HL-60/S4 treated with retinoic acid at 250 ng/mL for 4 days and 3 days (cell line): ENCODE data around the gene WNT10A.

Experiments
- in situ Hi-C: fragments of 300-500 bp; cut with MboI; formaldehyde crosslinking; loops from 2 replicates; pipeline ENCODE4 v1.7.0; 2022; ENCODE audit warnings: low sequenced_read_pairs

WNT10A gene

GRCh38 chr2:218856896-218857243 lies 23.8 kb upstream of the WNT10A start:
- in situ Hi-C loops: no loop called here

DNA sequence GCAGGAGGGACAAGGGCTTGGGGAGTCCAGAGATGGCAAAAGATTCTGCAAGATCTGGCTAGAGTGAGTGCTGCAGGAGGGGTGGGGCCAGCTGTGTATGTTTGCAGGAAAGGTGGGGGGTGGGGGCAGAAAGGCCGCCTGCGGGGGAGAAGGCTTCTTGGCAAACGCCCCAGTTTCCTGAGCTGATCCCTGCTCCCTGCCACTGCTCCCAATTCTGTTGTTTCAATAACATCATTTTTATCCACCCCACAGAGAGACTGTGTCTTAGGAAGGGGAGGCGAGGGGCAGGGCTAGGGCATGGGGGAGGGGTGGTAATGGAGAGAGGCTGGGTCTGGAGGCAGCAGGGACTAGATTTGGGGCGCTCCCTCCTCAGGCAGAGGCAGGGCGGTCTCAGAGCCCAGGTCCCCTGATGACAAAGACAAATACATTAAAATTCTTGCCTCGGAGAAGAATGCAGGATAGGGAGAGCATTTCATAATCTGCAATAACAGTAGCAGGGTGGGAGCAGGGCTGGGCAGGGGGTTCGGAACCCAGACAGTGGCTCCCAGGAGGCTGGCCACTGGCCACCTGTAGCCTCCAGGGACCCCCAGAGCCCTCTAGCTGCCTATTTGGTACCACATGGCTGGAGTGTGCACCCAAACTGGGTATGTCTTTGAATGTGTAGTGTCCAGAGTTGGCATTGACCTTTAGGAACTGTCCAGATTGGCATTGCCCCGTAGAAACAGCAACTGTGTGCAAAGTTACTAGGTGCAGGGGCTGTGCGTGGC lies 23.1 kb upstream of the WNT10A start:
- in situ Hi-C loops: no loop called here

DNA sequence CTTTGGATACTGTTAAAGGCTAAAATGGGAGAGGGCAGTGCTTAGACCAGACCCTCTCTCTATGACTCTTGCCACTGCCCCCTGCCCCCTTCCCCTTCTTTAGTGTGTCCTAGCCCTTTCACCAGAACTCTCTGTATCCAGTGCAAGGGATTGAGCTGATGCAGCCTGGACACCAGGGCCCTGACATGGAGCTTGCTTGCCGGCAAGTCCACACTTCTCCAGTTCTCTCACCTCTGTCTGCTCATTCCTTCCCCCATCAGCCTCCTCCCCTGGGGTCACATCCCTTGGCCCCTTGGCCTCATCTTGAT lies 22.6 kb upstream of the WNT10A start:
- in situ Hi-C loops: no loop called here

- in situ Hi-C loops: no loop called here
Measured at GRCh38 chr2:218858671-218859555, 21.7 kb upstream of the WNT10A start.

GRCh38 chr2:218859556-218859987 lies 21.1 kb upstream of the WNT10A start, which contains the start of gene WNT6:
Gene WNT6, plus strand, starts transcription at chr2:218859805. Its CDS starts 233 bp downstream, at chr2:218860038.
- in situ Hi-C loops: no loop called here

DNA sequence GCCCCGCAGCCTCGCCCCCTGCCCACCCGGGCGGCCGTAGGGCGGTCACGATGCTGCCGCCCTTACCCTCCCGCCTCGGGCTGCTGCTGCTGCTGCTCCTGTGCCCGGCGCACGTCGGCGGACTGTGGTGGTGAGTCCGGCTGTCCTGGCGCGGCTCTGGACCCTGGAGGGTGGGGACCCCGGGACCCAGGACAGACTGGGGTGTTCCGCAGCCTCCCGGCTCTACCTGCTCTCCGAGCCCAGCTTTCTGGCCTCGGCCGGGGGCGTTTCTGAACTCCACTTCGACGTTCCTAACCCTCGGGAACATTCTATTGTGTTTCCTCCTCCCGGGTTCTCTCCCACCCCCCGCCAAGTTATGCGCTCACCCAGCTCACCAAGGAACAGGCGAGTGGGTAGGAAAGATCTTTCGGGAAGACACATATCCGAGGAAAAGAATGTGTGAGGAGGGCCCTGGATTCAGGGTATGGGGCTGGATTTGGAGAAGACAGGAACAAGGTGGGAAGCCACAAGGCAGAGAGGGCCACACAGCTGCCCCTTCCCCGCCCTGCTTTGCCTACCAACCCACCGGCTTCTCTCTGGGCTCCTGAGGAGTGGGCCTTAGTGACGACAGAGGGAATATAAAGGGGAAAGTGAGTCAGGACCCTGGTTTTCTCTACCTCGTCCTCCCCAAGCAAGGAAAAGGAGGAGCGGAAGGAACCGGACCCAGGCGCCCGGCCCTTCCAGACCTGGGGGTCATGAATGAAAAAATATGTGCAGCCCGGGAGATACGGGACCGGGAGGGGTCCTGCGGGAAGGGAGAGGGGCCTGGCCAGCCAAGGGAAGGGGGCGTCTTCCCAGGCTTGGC lies 20.4 kb upstream of the WNT10A start:
- in situ Hi-C loops: no loop called here

DNA sequence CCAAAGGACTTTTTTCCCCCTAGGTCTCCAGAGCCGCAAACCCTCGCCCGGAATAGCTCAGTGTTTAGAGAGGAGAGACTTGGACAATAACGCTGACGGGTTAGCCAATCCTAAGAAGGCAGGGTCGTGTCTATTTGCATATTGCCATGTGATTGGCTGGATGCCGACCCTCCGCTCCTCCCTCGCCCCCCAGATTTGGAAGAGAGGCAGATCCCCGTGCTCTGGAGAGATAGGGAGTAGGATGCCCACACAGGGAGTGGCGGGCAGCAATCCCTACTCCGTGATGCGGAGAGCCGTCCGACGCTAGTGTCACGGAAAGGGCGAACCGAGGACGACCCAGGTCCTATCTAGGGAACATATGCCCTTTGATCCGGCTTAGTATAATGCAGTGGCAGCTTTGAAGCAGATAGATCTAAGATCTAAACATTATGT lies 19.7 kb upstream of the WNT10A start:
- in situ Hi-C loops: no loop called here

DNA sequence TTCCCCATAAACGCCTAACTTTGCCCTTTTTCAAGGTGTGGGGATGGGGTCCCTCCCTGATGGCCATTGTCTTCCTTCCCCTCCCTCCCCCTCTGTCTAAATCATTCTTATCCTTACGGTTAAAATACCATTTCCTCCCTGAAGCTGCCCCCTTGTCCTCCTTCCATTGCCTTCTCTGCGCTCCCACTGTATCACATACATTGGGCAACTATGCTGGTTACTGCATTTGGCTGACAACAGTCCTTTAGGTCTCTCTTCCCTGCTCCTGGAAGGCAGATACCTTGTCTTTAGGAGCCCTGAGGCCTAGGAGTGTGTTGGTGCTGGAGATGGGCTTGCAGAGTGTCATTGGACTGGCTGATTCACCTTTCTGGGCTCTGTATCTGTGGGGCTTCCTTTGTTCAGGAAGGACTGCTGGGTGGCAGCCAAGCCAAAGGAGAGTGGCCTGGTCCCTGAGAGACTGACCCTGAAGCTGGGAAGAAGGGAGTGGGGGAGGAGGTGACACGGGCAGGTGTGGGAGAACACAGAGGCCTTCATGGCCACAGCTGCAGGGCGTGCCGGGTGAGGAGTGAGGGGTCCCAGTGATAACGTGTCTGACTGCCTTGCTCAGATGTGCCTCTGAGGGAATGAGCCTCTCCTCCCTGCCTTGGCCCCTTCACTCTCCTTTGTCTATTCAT lies 18.9 kb upstream of the WNT10A start:
- in situ Hi-C loops: no loop called here

- in situ Hi-C loops: no loop called here
Measured at GRCh38 chr2:218863021-218863520, 17.6 kb upstream of the WNT10A start.

- in situ Hi-C loops: no loop called here
Measured at GRCh38 chr2:218865396-218865795, 15.3 kb upstream of the WNT10A start.

- in situ Hi-C loops: no loop called here
Measured at GRCh38 chr2:218865999-218866398, 14.7 kb upstream of the WNT10A start.

DNA sequence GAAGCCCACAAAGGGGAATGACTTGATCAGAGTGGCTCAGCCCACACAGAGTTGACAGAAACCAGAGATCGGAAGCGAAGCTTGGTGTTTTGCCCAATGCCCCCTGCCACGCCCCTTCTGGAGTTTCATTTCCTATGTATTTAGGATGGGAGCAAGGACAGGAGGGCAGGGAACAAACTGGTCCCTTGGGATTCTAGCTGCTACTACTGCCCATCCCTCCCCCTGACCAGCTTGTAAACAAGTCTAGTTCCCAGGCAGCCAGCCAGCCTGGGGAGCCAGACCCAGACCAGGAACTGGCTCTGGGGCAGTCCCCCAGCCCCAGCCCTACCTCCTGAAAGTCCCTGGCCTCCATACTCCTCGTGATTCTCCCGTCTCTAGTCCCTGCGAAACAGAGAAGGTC lies 12.8 kb upstream of the WNT10A start:
- in situ Hi-C loops: no loop called here

- in situ Hi-C loops: no loop called here
Measured at GRCh38 chr2:218869064-218869463, 11.6 kb upstream of the WNT10A start.

- in situ Hi-C loops: no loop called here
Measured at GRCh38 chr2:218870984-218871344, 9.7 kb upstream of the WNT10A start.

- in situ Hi-C loops: no loop called here
Measured at GRCh38 chr2:218871345-218872302, 9.0 kb upstream of the WNT10A start.

- in situ Hi-C loops: no loop called here
Measured at GRCh38 chr2:218872645-218873358, 7.8 kb upstream of the WNT10A start.

GRCh38 chr2:218873359-218874194 lies 7.1 kb upstream of the WNT10A start:
- in situ Hi-C loops: no loop called here

DNA sequence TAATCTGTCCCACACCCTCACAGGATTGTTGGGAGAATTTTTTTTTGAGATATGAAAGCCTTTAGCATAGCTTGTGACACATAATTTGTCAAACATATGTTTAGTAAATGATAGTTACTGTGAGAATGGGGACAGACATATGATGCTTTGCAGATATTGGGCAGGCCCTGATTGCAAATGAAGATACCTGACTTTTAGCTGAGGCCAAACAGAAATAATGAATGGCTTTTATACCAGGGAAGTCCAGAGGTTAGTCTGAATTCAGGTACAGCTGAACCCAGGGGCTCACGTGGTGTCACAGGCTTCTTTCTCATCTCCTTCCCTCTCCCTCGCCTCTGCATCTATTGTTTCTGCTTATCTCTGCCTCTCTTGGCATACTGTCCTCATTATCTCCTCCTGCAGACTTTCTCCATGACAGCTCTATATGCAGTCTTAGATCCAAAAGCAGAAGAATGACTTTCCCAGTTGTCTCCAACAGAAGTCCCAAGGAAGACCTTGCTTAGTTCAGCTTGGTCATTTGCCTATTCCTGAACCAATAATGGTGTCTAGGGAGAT lies 4.9 kb upstream of the WNT10A start:
- in situ Hi-C loops: no loop called here
